ENCODE results near the gene LILRB4. TPM values are rescaled to one million over a fixed set of nuclear protein-coding genes. Genes with fewer than 3 reads are reported as not detected.

The LILRB4 gene
- 0.06 TPM in 1 of 5 replicates, not detected in the others for total RNA-seq (2022; extraction: Qiagen RNA extraction)

GRCh38 chr19:54662730-54663129 is at the start of gene LILRB4:
Gene LILRB4, plus strand, starts transcription at chr19:54662985. Its CDS starts 49 bp downstream, at chr19:54663034.

GRCh38 chr19:54630262-54630661 is 32.5 kb upstream of the LILRB4 start, which contains the start of gene LILRB1:
Gene LILRB1, plus strand, starts transcription at chr19:54630484. Its CDS starts 590 bp downstream, at chr19:54631074.

Other genes with a start within 250 kb of the LILRB4 start
- gene TTYH1, start 247.5 kb upstream of the LILRB4 start, total RNA-seq (2022; extraction: Qiagen RNA extraction) = 0.07 to 0.27 TPM (median 0.20 TPM) in 3 of 5 replicates, not detected in the others
- 68.5 to 144 TPM (median 126 TPM) in 5 replicates for gene LENG8, start 213.8 kb upstream of the LILRB4 start, total RNA-seq (2022; extraction: Qiagen RNA extraction)
- gene LENG9, start 199.2 kb upstream of the LILRB4 start, total RNA-seq (2022; extraction: Qiagen RNA extraction) = 3.7 to 8.0 TPM (median 7.3 TPM) in 5 replicates
- gene CDC42EP5, start 189.7 kb upstream of the LILRB4 start, total RNA-seq (2022; extraction: Qiagen RNA extraction) = not detected in 5 replicates
- not detected in 5 replicates for gene LAIR2, start 160.2 kb upstream of the LILRB4 start, total RNA-seq (2022; extraction: Qiagen RNA extraction)
- gene LILRA2, start 89.2 kb upstream of the LILRB4 start, total RNA-seq (2022; extraction: Qiagen RNA extraction) = not detected in 5 replicates
- gene LILRA1, start 69.4 kb upstream of the LILRB4 start, total RNA-seq (2022; extraction: Qiagen RNA extraction) = not detected in 5 replicates
- gene LILRB1, start 32.5 kb upstream of the LILRB4 start, total RNA-seq (2022; extraction: Qiagen RNA extraction) = 0.08 TPM in 1 of 5 replicates, not detected in the others
- not detected in 5 replicates for gene KIR3DL3, start 61.5 kb downstream of the LILRB4 start, total RNA-seq (2022; extraction: Qiagen RNA extraction)
- gene KIR2DL3, start 75.5 kb downstream of the LILRB4 start, total RNA-seq (2022; extraction: Qiagen RNA extraction) = not detected in 5 replicates
- not detected in 5 replicates for gene KIR2DL1, start 106.8 kb downstream of the LILRB4 start, total RNA-seq (2022; extraction: Qiagen RNA extraction)
- not detected in 5 replicates for gene KIR2DL4, start 140.6 kb downstream of the LILRB4 start, total RNA-seq (2022; extraction: Qiagen RNA extraction)
- gene KIR3DL1, start 153.5 kb downstream of the LILRB4 start, total RNA-seq (2022; extraction: Qiagen RNA extraction) = not detected in 5 replicates
- not detected in 5 replicates for gene KIR2DS4, start 169.7 kb downstream of the LILRB4 start, total RNA-seq (2022; extraction: Qiagen RNA extraction)
- not detected in 5 replicates for gene KIR3DL2, start 187.5 kb downstream of the LILRB4 start, total RNA-seq (2022; extraction: Qiagen RNA extraction)
- gene FCAR, start 211.2 kb downstream of the LILRB4 start, total RNA-seq (2022; extraction: Qiagen RNA extraction) = not detected in 5 replicates
- not detected in 5 replicates for gene NCR1, start 243.2 kb downstream of the LILRB4 start, total RNA-seq (2022; extraction: Qiagen RNA extraction)

All from A549 treated with CORT108297 at 1 μM for 4 hours (cell line).